Inflammatory macrophage (primary cell): ENCODE results near the gene PLA2G2A.
"Not testable (repeated sequence)": the region's sequence is repeated elsewhere in the genome, so short reads cannot be mapped to it uniquely, and the experiment has no call there.

Experiments
- DNase-seq, 2 donors: peaks; one replicate each; pipeline ENCODE4 v3.0.0-alpha.2; 2020 to 2022

Gene PLA2G2A

DNA sequence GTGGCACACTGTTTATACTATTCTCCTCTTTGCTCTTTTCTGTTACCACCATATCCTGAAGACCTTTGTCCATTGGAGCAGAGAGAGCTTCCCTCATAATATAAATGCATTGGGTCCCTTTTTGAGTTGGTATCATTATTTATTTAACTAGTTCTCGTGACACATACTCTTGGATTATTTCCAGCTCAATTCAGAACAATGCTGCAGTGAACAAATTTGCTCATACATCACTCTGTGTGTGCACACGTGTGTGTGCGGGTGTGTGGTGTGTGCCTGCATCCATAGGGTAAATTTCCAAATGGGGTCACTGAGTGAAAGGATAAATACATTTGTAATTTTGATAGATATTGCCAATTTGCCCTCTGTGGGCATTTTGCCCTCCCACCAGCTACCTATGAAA is 5.8 kb downstream of the PLA2G2A start:
- no peak for DNase-seq

DNA sequence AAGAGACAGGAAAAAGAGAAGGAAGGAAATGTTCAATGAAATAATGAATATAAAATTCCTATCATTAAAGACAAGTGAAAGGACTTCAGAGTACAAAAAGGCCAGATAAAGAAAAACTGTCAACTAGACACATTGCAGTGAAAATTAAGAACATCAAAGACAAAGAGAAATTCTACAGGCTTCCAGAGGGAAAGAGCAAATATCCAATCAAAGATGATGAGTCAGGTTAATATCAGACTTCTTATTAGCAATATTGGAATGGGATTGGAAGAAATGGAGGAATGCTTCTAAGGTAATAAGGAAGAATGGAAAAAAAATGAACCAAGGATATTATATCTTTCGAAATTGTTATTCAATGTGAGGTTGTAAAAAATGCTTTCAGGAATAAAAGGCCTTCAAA is 7.8 kb downstream of the PLA2G2A start:
- DNase-seq: no peak

DNA sequence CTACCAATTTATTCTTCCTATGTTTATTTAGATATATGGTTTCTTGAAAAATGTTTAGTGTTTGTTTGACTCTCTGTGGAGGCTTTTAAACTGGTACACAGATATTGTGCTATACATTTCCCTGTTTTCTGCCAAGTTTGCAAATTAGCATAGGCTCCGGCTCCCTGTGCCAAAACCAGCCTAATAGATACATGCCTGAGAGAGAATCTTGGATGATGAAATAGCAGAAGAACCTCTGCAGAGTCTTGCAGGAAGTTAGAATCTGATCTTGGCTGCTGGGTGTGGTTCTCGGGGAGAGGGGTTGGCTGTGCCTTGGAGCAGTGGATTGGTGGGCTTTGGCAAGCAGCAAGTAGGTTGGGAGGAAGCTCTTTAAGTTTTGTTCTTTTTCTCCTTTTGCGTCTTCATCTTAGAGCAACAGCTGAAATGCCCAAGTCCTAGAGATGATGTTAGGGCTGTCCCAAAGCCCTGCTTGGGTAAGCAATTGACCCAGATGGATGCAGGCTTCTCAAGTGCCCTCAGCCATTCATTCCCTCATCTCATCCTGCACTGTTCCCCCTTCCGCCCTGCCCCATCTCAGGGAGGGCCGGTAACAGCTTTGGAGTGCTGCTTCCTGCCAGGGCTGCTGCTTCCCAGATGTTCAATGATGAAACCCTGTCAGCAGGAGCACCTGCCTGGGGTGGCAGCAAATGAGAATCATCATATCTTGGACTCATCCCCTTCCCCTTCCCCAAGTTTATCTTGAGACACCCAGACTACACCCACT is 9.3 kb downstream of the PLA2G2A start:
- no peak for DNase-seq

DNA sequence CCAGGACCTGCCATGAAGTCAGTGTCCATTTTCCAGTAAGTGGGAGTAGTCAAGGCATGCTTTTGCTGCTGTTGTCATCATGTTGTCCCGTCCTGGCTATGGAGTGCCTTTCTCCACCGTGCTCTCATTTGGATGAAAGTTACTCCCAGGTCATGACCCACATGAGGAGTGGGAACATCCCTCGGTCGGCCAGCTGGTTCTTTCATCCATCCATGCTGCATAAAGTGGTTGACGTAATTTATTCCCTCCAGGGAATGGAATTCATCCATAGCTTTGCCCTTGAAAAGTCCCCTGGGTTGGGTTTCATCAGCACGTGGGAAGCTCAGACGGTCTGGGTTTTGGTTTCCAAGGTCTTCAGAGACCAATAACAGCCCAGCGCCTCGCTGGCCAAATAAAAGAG is 11.6 kb downstream of the PLA2G2A start:
- no peak for DNase-seq

DNA sequence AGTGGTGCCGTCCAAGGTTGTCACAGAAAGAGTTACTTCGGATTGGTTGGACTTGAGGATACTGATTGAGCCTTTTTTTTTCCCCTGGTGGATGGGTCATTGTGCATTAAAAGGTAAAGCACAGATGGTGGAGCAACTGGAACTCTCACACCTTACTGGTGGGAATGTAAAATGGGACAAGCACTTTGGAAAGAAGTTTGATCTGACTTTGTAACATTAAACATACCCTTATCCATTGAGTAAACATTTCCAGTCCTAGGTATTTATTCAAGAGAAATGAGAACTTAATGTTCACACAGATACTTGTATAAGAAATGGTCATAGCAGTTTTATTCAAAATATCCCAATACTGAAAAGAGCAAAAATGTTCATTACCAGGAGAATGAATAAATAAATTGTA is 14.9 kb downstream of the PLA2G2A start:
- no peak for DNase-seq

DNA sequence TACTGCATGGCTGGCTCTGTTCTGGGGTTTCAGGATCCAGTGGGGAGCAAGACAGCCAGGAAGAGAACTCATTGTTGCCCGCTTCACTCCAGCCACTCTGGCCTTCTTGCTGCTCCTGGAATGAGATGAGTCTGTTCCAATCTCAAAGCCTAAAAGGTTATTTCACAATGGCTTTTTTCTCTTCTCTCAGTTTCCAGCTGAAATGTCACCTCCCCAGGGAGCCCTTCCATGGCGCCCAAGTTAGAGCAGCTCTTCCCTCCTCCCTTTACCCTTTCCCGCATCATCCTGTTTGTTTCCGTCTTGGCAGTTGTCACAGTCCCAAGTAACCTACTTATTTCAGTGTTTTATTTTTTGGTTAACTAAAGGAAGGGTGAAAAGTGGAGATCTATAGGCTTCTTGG is 15.8 kb downstream of the PLA2G2A start:
- DNase-seq: no peak

DNA sequence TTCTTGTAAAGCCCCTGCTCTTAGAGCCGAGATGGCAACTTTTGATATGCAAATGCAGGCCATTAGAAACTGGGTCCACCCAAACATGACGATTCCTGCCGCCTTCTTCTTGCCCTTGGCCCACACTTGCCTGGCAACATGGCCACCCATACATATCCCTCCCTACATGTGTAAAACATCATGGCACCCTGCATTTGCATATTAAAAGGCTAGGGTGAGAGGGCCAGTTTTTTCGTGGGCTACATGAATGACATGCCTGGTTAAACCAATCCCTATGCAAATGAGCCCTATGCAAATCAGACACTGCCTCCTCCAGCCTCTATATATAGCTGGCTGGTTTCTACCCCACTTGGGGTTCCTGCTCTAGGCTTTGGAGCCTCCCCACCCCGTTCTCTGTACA is 18.8 kb downstream of the PLA2G2A start:
- no peak for DNase-seq

DNA sequence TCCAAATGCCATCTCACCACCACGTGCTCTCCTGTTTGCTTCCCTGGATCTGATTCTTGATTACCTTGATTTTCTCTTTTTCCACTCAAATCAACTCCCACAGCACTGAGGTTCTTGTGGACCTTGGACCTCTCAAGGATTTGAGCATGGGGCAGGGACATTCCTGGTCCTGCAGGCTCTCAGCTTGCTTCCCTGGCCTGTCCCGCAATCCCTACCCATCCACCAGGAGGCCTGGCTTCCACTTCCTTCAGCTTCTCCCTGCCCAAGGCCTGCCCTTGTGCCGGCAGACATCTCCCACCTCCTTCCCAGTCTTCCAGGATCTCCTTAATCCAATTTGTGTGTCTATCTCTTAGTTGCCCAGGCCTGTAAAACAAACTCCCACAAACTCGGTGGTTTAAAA is 21.6 kb downstream of the PLA2G2A start:
- no peak for DNase-seq

DNA sequence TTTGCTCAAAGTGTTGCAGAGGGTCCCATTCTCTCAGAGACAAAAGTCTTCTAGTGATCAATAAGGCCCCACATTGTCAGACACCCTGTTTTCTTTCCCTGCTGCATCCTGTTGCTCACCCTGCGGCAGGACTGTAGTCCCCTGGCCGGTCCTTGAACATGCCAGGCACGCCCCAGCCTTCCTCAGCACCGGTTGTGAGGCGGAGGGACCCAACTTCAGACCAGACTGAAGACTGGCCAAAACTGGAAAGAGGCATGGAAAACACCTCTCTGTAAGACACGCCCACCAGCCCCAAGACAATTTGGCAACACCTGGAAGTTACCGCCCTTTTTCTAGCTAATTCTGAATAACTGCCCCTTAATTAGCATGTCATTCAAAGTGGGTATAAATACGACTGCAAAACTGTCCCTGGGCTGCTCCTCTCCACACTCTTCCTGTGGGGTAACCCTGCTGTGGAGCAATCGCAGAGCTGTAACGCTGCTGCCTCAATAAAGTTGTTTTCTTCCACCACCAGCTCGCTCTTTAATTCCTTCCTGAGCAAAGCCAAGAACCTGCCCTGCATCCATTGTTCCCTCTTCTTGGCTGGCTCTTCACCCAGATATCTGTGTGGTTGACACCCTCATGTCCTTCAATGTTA is 23.8 kb downstream of the PLA2G2A start:
- no peak for DNase-seq

DNA sequence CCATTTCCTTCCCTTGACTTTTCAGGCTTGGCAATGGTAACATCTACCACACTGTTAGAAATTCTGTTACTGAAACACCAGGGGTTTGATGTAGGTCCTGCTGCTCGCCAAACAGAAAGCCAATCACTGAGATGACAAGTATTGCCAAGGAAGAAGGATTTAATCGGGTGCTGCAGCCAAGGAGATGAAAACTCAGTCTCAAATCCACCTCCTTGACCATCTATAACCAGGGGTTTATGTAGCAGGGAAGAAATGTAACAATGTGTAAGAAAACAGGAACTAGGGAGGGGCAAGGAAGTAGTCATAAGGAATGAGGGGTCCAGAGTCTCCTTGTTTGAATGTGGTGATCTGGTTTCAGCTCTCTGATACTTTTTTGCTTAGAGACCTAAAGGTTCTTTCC is 25.4 kb downstream of the PLA2G2A start:
- no peak for DNase-seq

DNA sequence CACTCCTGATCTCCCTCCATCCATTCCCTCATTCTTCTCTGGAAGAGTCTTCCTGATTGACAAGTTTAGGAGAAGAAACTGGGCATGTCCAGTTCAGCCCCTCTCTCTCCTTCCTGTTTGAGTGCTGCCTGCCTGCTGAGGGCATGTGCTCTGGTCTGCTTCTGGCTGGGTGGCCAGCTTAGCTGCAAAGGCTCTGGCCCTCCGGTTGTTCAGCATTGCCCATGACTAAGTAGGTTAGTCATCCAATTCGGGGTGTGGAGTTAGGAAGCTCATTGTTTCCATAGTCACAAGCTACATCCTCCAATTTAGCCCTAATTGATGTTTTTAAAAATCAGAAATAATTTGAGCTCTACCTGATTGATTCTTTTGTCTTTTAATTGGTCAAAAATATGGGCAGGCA is 30.4 kb downstream of the PLA2G2A start:
- DNase-seq: no peak

DNA sequence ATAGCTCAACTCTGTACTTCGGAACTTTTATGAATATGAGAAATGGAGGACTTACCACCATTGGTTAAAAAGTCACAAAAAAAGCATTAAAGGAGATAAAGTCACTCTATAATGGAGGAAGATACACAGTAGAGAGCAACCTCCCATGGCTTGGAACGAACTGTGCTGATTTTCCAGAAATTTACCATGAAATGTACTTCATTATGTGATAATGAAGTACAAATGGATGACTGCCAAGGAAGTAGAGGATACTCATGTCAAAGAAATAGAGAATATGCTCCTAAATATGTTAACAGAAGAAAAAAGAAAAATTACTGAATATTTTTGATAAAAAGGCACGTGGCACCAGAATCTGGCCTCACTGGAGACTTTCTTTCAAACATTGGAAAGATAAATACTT is 32.4 kb downstream of the PLA2G2A start:
- DNase-seq: no peak

DNA sequence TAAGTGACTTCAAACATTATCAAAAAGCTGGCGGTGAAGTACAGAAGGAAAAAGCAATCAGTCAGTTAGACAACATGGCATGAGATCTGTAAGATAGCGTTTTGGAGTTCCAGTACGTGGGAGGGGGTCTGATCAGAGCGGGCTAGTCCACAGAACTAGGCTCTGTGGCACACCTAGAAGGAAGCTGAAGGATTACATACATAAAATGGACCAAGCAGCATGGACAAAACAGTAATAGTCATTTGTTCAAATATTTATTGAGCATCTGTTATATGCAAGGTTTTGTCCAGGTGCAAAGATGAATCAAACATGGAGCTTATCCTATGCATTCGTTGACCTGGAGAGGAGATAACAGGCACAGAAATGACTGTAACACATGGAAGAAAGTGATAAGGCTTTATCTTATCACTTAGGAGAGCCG is 33.1 kb downstream of the PLA2G2A start:
- DNase-seq: no peak

DNA sequence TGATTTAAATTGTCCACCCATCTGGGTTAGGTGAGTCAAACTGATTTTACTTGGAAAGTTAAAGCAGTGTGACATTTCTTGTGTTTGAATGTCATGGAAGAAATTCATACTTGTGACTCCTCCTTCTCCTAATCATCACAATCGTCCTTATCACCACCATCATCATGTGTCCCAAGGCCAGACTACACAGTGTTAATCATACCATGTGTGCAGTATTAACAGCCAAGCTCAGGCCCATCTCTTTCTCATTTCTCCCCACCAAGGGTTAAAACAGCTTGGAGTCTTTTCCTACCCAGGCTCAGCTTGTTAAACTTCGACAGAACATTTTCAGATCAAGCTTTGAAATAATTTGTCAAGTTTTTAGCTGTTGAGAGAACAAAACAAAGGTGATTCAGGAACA is 33.5 kb downstream of the PLA2G2A start:
- no peak for DNase-seq

DNA sequence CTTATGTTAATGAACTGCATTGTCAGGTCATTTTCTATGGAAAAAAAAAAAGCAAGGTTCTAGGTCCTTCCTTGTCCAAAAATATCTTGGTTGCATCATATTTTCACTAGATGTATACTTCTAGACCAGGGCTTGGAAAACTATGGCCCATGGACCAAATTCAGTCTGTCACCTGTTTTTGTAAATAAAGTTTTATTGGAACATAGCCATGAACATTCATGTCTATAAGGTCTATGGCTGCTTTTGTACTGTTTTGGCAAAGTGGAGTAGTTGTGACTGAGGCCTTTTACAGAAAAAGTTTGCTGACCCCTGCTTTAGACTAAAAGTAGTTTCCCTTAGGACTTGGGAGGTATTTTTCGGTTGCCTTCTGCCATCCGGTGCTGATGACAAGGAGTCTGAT is 36.8 kb downstream of the PLA2G2A start:
- DNase-seq: no peak

DNA sequence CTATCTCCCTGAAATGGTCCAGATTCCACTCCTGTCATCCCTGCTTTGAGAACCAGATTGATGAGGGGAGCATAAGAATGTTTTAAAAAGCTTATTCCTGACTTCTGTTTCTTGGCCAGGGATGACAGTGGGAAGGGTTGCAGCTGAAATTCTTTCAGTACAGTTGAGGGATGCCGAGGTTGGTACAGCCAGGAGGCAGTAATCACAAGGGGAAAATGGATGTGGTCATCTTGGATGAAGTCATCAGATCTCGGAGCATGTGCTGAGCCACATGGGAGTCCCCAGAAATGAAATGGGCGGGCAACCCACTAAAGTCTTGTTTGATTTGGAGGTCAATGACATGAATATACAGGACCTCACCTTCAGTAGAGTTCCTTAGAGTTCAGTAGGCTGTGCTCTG is 37.3 kb downstream of the PLA2G2A start:
- DNase-seq: no peak

DNA sequence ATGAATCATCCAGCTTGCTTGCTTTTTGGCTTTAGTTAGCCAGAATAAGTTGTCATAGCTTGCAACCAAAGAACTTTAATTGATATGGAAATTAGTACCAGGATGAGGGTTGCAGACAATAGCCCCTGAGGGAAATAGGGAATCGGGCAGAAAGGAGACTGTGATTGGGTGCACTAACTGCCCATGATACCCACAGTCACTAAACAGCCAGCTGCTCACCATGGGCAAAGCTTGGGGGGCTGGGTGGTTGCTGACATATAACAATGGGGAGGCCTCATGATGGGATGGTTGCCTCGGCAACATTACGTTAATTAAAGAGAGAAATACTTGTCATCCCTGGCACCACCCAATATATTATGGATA is 38.2 kb downstream of the PLA2G2A start:
- no peak for DNase-seq

DNA sequence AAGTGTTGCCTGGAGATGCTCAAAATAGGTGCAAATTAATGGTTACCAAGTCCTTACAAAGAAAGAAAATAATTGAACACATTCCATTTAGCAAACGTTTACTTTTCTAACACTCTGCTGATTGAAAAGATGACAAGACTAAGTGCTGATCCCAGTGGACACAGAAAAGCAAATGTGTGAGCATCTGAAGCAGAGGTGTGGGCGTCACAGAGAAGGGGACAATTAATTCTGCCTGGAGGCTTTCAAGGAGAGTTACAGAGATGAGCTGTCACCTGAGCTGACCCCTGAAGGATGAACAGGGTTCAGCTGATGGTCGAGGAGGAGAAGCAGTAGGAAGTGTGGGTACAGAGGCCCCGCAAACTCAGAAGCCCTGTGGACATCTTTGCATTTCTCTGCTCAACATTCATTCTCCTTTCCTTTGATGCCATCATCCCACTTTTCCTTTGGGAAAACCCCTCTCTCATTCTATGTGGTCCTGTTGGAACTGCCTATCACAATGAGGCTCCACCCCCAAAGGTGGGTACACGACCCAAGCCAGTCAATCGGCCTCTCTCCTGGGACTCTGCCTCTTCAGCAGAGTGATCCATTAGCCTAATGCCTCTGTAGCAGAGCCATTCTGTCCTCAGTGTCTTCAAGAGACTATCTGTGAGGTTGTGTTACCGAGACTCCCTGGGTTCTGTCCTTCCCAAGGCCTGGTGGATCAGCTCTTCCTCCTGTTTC is 38.8 kb downstream of the PLA2G2A start:
- no peak for DNase-seq

DNA sequence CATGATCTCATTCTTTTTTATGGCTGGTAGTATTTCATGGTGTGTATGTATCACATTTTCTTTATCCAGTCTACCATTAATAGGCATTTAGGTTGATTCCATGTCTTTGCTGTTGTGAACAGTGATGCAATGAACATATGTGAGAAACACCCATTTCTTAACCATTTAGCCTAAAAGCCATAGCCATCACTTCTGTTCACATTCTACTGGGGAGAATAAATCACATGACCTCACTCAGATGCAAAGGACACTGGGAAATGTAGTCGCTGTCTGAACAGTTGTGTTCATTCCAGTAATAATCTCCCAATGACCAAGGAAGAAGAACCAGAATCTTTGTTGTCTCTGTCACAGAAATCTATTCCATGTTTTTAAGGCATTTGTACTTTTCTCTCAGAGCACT is 40.9 kb downstream of the PLA2G2A start:
- no peak for DNase-seq

DNA sequence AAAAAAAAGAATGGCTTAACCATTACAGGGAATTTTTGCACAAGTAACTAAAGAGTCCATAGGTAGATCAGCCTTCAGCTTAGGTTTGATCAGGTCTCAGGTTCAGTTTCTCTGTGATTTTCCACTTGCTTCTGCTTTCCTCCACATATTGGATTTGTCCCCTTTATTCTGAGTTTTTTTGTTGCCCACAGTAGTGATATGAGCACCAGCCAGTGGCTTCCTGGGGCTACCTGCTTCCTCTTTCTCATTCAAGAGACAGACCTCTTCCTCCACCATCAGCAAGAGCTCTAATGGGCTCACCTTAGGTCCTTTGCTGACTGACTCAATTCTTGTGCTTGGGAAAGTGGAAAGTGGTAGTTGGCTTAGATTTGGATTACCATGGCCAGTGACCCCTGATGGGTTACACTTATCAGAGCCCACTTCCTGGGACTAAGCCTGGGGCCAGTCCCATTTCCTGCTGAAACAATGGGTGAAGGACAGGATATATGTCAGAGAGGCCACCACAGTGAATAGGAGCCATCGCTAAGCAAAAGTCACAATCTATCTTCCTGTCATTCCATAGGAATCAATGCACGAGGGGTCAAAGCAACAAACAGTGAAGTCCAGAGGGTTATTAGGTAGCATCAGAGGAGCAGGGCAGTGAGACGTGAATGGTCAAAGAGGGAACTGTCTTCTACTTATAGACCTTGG is 43.2 kb downstream of the PLA2G2A start:
- DNase-seq: no peak

DNA sequence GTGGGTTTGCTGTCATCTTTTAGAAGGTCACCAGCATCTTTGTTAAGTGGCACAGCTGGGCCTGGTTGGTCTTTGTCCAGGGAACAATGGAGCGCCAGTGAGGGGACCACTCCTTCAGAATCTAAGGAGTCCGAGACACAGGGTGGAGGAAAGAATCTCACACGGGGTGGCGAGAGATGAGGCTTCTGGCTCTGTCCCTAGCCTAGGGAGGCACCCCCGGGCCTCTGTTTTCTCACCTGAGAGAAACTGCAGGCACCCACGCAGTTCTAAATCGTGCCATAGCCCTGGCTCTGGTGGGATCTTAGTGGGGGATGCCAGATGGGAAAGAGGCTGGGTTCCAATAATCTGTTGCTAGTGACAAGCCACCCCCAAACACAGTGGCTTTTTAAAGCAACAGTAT is 45.1 kb downstream of the PLA2G2A start:
- no peak for DNase-seq

DNA sequence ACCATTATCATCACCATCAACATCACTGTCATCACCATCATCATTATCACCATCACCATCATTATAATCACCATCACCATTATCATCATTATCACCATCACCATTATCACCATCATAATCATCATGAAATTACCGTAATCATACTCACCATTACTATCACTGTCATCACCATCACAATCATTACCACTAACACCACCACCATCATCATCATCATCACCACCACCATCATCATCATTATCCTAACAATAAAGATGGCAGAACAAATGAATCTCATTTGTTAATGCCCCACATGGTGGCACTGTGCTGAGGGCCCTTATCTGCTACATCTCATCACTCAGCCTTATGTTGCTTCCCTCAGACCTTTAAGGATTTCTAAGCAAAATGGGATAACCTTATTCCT is 46.6 kb downstream of the PLA2G2A start:
- DNase-seq: no peak

DNA sequence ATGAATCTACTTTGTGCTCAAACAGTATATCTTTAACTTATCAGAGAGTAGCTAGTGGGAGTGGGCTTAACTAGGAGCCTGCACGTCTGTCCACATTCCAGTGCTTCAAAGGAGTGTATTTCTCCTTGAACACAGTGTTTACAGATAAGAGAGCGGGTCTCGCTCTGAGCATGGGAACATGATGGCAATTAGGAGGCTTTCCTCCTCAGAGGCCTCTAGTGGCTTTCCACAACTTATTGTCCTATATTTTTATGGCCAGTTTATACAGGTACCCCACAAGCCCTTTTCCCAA is 52.3 kb downstream of the PLA2G2A start:
- not testable (repeated sequence) for DNase-seq
